GM18505 (cell line): ENCODE results near the gene NFATC1.
"Not testable (repeated sequence)": the region's sequence is repeated elsewhere in the genome, so short reads cannot be mapped to it uniquely, and the experiment has no call there.

ENCODE experiments used
- ATAC-seq: cut with Tn5 transposase; IDR thresholded peaks from one replicate; pipeline ENCODE4 v1.9.1; 2021; ENCODE audit not compliant: unreplicated experiment
- POLR2A ChIP-seq: IDR thresholded peaks from 4 replicates; pipeline ENCODE4 v1.6.1; 2011; ENCODE audit warnings: borderline replicate concordance; ENCODE audit not compliant: insufficient read depth, insufficient read length; ENCODE audit errors: extremely low read depth

NFATC1 gene

GRCh38 chr18:79503406-79503805 is 107.7 kb downstream of the NFATC1 start:
- no peak for ATAC-seq
- no peak for TF ChIP-seq POLR2A

GRCh38 chr18:79504034-79504433 is 108.3 kb downstream of the NFATC1 start:
- ATAC-seq = no peak
- no peak for TF ChIP-seq POLR2A

GRCh38 chr18:79504495-79504894 is 108.8 kb downstream of the NFATC1 start:
- ATAC-seq = not testable (repeated sequence)

GRCh38 chr18:79505465-79505864 is 109.7 kb downstream of the NFATC1 start:
- not testable (repeated sequence) for ATAC-seq

- no peak for TF ChIP-seq POLR2A
- ATAC-seq = peak; percentile 39
Measured at GRCh38 chr18:79506191-79507075, 110.7 kb downstream of the NFATC1 start.

GRCh38 chr18:79507076-79507545 is 111.4 kb downstream of the NFATC1 start:
- TF ChIP-seq POLR2A = no peak
- ATAC-seq = peak; percentile 41

GRCh38 chr18:79507546-79508480 is 112.1 kb downstream of the NFATC1 start:
- no peak for ATAC-seq
- TF ChIP-seq POLR2A = no peak

GRCh38 chr18:79508565-79509535 is 113.1 kb downstream of the NFATC1 start:
- no peak for ATAC-seq
- no peak for TF ChIP-seq POLR2A

- no peak for ATAC-seq
Measured at GRCh38 chr18:79509536-79509930, 113.8 kb downstream of the NFATC1 start.

GRCh38 chr18:79510046-79510685 is 114.4 kb downstream of the NFATC1 start:
- TF ChIP-seq POLR2A = no peak
- no peak for ATAC-seq

More at GRCh38 chr18:79509536-79509930, 113.8 kb downstream of the NFATC1 start:
- no peak for TF ChIP-seq POLR2A

- TF ChIP-seq POLR2A = no peak
- ATAC-seq = no peak
Measured at GRCh38 chr18:79510731-79511241, 115.1 kb downstream of the NFATC1 start.

GRCh38 chr18:79511271-79511670 is 115.5 kb downstream of the NFATC1 start:
- no peak for ATAC-seq
- no peak for TF ChIP-seq POLR2A
